ENCODE results near the gene SMIM24. TPM values are rescaled to one million over a fixed set of nuclear protein-coding genes. Genes with fewer than 3 reads are reported as not detected.

Gene SMIM24
- total RNA-seq, 1 donor from 2014 or later: 1.7 TPM

GRCh38 chr19:3507371-3508120 is 27.2 kb upstream of the SMIM24 start:
- H3K4me3 Mint-ChIP-seq: peak overlapping the region; percentile 95
- no peaks in the 10 kb centered on the region for H3K36me3 ChIP-seq
- H3F3A ChIP-seq (ENCODE audit: low read depth): peaks cover 8% of the 10 kb centered on the region
- H3K36me3 Mint-ChIP-seq: peaks cover 10% of the 10 kb centered on the region
- H3K27me3 ChIP-seq: no peaks in the 10 kb centered on the region
- H3K27me3 Mint-ChIP-seq (ENCODE audit: insufficient read depth, low read depth): peaks cover 10% of the 10 kb centered on the region
- no peaks in the 10 kb centered on the region for H3K9me3 Mint-ChIP-seq
- no peak overlapping the region for H3K27ac ChIP-seq
- H3K4me1 Mint-ChIP-seq: peaks cover 32% of the 10 kb centered on the region
- peak overlapping the region; percentile 99 for H3K4me3 ChIP-seq
- H3K4me1 ChIP-seq: peaks cover 12% of the 10 kb centered on the region
- peaks cover 60% of the 10 kb centered on the region for H4K20me1 ChIP-seq (ENCODE audit: low read depth)
- peak overlapping the region; percentile 96 for H3K4me2 ChIP-seq
- H3K9me3 ChIP-seq (ENCODE audit: low read depth): no peaks in the 10 kb centered on the region
- peaks cover 62% of the 10 kb centered on the region for H3K79me2 ChIP-seq (ENCODE audit: low read depth)
- peak overlapping the region; percentile 72 for H3K27ac Mint-ChIP-seq
- TF ChIP-seq CTCF (IDR thresholded peaks at IDR 0.05) (no peak), EZH2phosphoT487 (IDR thresholded peaks at IDR 0.05) (no peak), EZH2 (IDR thresholded peaks at IDR 0.05) (no peak)
- peak overlapping the region; percentile 82 for H3K9ac ChIP-seq
- no peak overlapping the region for H2AFZ ChIP-seq (replicated peaks)
- DNase-seq (ENCODE audit: low spot score): peak; percentile 41

GRCh38 chr19:3506384-3507340 is 26.3 kb upstream of the SMIM24 start:
- Histone ChIP-seq H4K20me1 (ENCODE audit: low read depth) (peaks cover 51% of the 10 kb centered on the region), H3K27me3 (no peaks in the 10 kb centered on the region), H3K36me3 (no peaks in the 10 kb centered on the region), H3K9me3 (ENCODE audit: low read depth) (no peaks in the 10 kb centered on the region), H3K27ac (no peak overlapping the region), H2AFZ (replicated peaks) (no peak overlapping the region), H3K4me1 (peaks cover 12% of the 10 kb centered on the region), H3F3A (ENCODE audit: low read depth) (peaks cover 8% of the 10 kb centered on the region), H3K4me2 (peak overlapping the region; percentile 96), H3K79me2 (ENCODE audit: low read depth) (peaks cover 53% of the 10 kb centered on the region), H3K9ac (peak overlapping the region; percentile 82), H3K4me3 (peak overlapping the region; percentile 99)
- Mint-ChIP-seq H3K36me3 (peaks cover 10% of the 10 kb centered on the region), H3K27ac (peak overlapping the region; percentile 72), H3K4me1 (peaks cover 32% of the 10 kb centered on the region), H3K9me3 (no peaks in the 10 kb centered on the region), H3K27me3 (ENCODE audit: insufficient read depth, low read depth) (peaks cover 10% of the 10 kb centered on the region), H3K4me3 (peak overlapping the region; percentile 95)
- peak; percentile 47 for DNase-seq (ENCODE audit: low spot score)
- TF ChIP-seq CTCF (IDR thresholded peaks at IDR 0.05) (no peak), EZH2 (IDR thresholded peaks at IDR 0.05) (no peak), EZH2phosphoT487 (IDR thresholded peaks at IDR 0.05) (no peak)

- Mint-ChIP-seq H3K27me3 (ENCODE audit: insufficient read depth, low read depth) (peaks cover 10% of the 10 kb centered on the region), H3K27ac (peak within 1 kb of the TSS; percentile 99)
- H2AFZ ChIP-seq (replicated peaks): peak within 1 kb of the TSS; percentile 55
These were observed 25.5 kb upstream of the SMIM24 start, which contains the start of gene FZR1 for GRCh38 chr19:3505598-3506383. FZR1 (plus strand) TSS chr19:3506311; CDS start chr19:3522990, 16,679 bp downstream.

More at GRCh38 chr19:3505598-3506383, 25.5 kb upstream of the SMIM24 start, which contains the start of gene FZR1:
- Histone ChIP-seq H3F3A (ENCODE audit: low read depth) (peaks cover 8% of the 10 kb centered on the region), H3K9ac (peak within 1 kb of the TSS; percentile 82), H3K4me3 (peak within 1 kb of the TSS; percentile 99), H4K20me1 (ENCODE audit: low read depth) (peaks cover 43% of the 10 kb centered on the region), H3K9me3 (ENCODE audit: low read depth) (no peaks in the 10 kb centered on the region), H3K36me3 (no peaks in the 10 kb centered on the region), H3K4me1 (peaks cover 12% of the 10 kb centered on the region), H3K27ac (no peak within 1 kb of the TSS), H3K27me3 (no peaks in the 10 kb centered on the region), H3K79me2 (ENCODE audit: low read depth) (peaks cover 44% of the 10 kb centered on the region), H3K4me2 (peak within 1 kb of the TSS; percentile 96)
- Mint-ChIP-seq H3K4me1 (peaks cover 36% of the 10 kb centered on the region), H3K9me3 (no peaks in the 10 kb centered on the region), H3K4me3 (peak within 1 kb of the TSS; percentile 95), H3K36me3 (peaks cover 10% of the 10 kb centered on the region)
- TF ChIP-seq CTCF (IDR thresholded peaks at IDR 0.05): no peak
- no peak for TF ChIP-seq EZH2 (IDR thresholded peaks at IDR 0.05)
- no peak for TF ChIP-seq EZH2phosphoT487 (IDR thresholded peaks at IDR 0.05)
- DNase-seq (ENCODE audit: low spot score): peak; percentile 99

Data from neural progenitor cell (in vitro differentiated cells).